GM10266 (cell line): ENCODE data around the gene E2F2.

ENCODE experiments used
- DNase-seq: peaks from one replicate; pipeline ENCODE4 v3.0.0; 2012; ENCODE audit errors: extremely low spot score
- CTCF ChIP-seq: IDR thresholded peaks from 2 replicates; pipeline ENCODE4 v1.5.1; 2012; ENCODE audit warnings: mild to moderate bottlenecking, low read depth; ENCODE audit not compliant: control insufficient read depth, insufficient read depth; ENCODE audit errors: missing control alignments

Gene E2F2

GRCh38 chr1:23530087-23530746 lies 816 bp downstream of the E2F2 start:
- TF ChIP-seq CTCF: no peak
- no peak for DNase-seq

GRCh38 chr1:23529146-23530086 lies 1.6 kb downstream of the E2F2 start:
- no peak for DNase-seq
- TF ChIP-seq CTCF: no peak

GRCh38 chr1:23528250-23528978 lies 2.6 kb downstream of the E2F2 start:
- TF ChIP-seq CTCF: no peak

GRCh38 chr1:23527900-23528249 lies 3.2 kb downstream of the E2F2 start:
- TF ChIP-seq CTCF: peak; percentile 11
- no peak for DNase-seq

More at GRCh38 chr1:23528250-23528978, 2.6 kb downstream of the E2F2 start:
- DNase-seq: peak; percentile 63

GRCh38 chr1:23527366-23527765 lies 3.7 kb downstream of the E2F2 start:
- TF ChIP-seq CTCF: no peak

GRCh38 chr1:23526329-23527041 lies 4.5 kb downstream of the E2F2 start:
- no peak for DNase-seq
- TF ChIP-seq CTCF: no peak

More at GRCh38 chr1:23527366-23527765, 3.7 kb downstream of the E2F2 start:
- no peak for DNase-seq
